ENCODE results near the gene KCNG3.

The KCNG3 gene

GRCh38 chr2:42493468-42494354, at the start of gene KCNG3:
Gene KCNG3, minus strand, starts transcription at chr2:42493982. Its CDS starts 481 bp downstream, at chr2:42493501.
- peak; percentile 59 for DNase-seq

- no peak for DNase-seq
Observed at GRCh38 chr2:42542871-42543270, 49.1 kb upstream of the KCNG3 start.

- no peak for DNase-seq
Observed at GRCh38 chr2:42537493-42537892, 43.7 kb upstream of the KCNG3 start.

GRCh38 chr2:42532397-42532796, 38.6 kb upstream of the KCNG3 start:
- DNase-seq = no peak

- DNase-seq = no peak
Observed at GRCh38 chr2:42523341-42523740, 29.6 kb upstream of the KCNG3 start.

- no peak for DNase-seq
Observed at GRCh38 chr2:42522035-42522434, 28.3 kb upstream of the KCNG3 start.

- DNase-seq = no peak
Observed at GRCh38 chr2:42519624-42520023, 25.8 kb upstream of the KCNG3 start.

GRCh38 chr2:42516418-42516901, 22.7 kb upstream of the KCNG3 start:
- DNase-seq = no peak

GRCh38 chr2:42513252-42513918, 19.6 kb upstream of the KCNG3 start:
- no peak for DNase-seq

GRCh38 chr2:42510608-42511243, 16.9 kb upstream of the KCNG3 start:
- DNase-seq = no peak

- DNase-seq = no peak
Observed at GRCh38 chr2:42510191-42510590, 16.4 kb upstream of the KCNG3 start.

GRCh38 chr2:42504364-42505230, 10.8 kb upstream of the KCNG3 start:
- DNase-seq = no peak

GRCh38 chr2:42503291-42503690, 9.5 kb upstream of the KCNG3 start:
- no peak for DNase-seq

- DNase-seq = no peak
Observed at GRCh38 chr2:42498497-42498896, 4.7 kb upstream of the KCNG3 start.

- DNase-seq = no peak
Observed at GRCh38 chr2:42495611-42496010, 1.8 kb upstream of the KCNG3 start.

- DNase-seq = no peak
Observed at GRCh38 chr2:42495234-42495581, 1.4 kb upstream of the KCNG3 start.

- DNase-seq = peak; percentile 68
Observed at GRCh38 chr2:42494355-42495233, 812 bp upstream of the KCNG3 start.

GRCh38 chr2:42492691-42493467, 903 bp downstream of the KCNG3 start:
- DNase-seq = no peak

- no peak for DNase-seq
Observed at GRCh38 chr2:42488297-42488696, 5.5 kb downstream of the KCNG3 start.

GRCh38 chr2:42486145-42486906, 7.5 kb downstream of the KCNG3 start:
- DNase-seq = no peak
